KOPT-K1 (cell line): ENCODE measurements around the gene TNXB.
"Not testable (repeated sequence)": the region's sequence is repeated elsewhere in the genome, so short reads cannot be mapped to it uniquely, and the experiment has no call there.

Source experiments
- H3K27ac ChIP-seq: fragments of 200-600 bp; sonication (generic); 2 replicates; pipeline ENCODE4 v1.5.1; 2016; ENCODE audit warnings: antibody characterized with exemption, mild to moderate bottlenecking, low read depth, low read length; ENCODE audit not compliant: poor library complexity, severe bottlenecking
- H3K36me3 ChIP-seq: fragments of 200-600 bp; sonication (generic); 2 replicates; pipeline ENCODE4 v1.5.1; 2017; ENCODE audit warnings: antibody characterized with exemption, mild to moderate bottlenecking, low read length, moderate library complexity; ENCODE audit not compliant: insufficient read depth
- H3K9me3 ChIP-seq: fragments of 200-600 bp; sonication (generic); 2 replicates; pipeline ENCODE4 v1.5.1; 2017; ENCODE audit warnings: antibody characterized with exemption, low read length, mild to moderate bottlenecking; ENCODE audit not compliant: insufficient read depth, poor library complexity, severe bottlenecking

TNXB gene

DNA sequence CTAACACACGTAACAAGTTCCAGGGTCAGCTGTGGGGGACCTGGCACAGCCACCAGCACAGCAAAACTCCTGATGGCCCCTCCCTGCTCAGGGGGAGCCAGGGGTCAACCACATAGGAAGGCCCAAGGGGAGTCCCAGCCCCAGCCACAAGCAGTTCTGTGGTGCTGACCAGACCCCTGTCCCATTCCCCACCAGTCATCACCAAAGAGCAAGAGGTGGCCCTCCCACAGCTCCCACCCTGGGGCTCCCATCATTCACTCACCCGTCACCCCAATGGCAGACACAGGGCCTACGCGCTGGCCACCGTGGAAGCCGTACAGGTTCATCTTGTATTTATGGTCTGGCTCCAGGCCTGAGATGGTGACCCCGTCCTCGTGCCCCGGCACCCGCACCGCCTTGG, 59.4 kb downstream of the TNXB start:
- not testable (repeated sequence) for H3K36me3 ChIP-seq, H3K27ac ChIP-seq, H3K9me3 ChIP-seq

DNA sequence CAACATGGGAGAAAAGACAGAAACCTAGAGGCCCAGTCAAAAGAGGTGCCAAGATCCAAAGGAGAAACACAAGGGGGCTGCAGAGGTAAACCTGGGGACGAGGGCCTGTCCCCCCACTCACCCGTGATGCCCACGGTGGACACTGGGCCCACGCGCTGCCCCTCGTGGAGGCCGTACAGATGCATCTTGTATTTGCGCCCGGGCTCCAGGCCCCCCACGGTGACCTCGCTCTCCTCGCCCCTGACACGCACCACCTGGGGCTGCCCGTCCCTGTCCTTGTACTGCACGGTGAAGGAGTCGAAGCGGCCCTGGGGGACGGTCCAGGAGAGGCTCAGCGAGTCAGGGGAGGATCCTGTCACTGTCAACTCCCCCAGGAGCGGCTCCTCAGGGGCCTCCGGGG, 60.0 kb downstream of the TNXB start:
- H3K36me3 ChIP-seq, H3K27ac ChIP-seq, H3K9me3 ChIP-seq: not testable (repeated sequence)

DNA sequence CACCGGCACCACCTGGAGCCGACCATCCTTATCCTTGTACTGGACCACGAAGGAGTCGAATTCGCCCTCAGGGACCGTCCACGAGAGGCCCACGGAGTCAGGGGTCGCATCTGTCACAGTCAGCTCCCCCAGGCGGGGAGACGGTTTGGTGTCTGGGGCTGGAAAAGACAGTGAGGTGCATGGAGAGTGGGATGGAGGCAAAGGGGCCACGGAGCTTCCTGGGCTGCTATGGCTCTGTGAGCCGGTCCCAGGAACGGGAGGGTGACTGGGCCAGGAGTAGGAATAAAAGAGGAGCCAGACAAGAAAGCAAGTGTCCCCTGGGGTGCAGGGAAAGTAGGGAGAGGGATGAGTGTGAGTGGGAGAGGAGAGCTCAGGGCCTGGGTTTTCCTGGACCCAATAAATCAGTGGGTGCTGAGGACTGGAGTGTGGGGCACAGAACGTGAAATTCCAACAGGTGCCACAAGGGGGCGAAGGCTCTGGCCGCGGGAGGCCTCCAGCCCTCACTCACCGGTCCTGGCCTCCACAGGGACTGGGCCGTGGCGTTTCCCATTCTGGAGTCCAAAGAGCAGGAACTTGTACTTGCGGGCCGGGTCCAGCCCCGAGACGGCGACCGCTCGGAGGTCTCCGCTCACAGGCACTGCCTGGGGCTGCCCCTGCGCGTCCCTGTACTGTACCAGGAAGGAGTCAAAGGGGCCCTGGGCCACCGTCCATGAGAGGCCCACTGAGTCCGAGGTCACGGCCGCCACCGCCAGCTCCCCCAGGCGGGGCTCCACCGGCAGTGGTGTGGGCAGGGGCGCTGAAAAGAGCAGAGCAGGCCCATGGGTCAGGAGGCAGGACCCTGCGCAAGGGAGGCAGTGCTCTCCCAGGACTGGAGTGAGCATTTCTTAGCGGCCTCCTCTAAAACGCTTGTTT, 61.0 kb downstream of the TNXB start:
- Histone ChIP-seq H3K36me3 (no peaks in the 10 kb centered on the region), H3K27ac (no peak overlapping the region), H3K9me3 (no peaks in the 10 kb centered on the region)

DNA sequence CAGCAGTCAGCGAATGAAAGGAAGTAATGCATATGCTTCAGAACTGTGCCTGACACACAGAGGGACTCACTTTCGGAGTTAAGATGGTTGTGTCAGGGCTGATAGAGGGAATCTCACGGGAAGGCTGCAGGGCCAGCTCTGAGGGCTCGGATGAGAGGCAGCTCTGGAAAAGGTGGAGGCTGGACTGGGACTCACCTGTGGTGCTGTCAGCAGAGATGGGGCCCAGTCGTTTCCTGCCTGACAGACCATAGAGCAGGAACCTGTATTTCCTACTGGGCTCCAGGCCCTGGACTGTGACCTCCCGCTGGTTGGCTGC, 61.6 kb downstream of the TNXB start:
- Histone ChIP-seq H3K9me3 (no peaks in the 10 kb centered on the region), H3K27ac (no peak overlapping the region), H3K36me3 (no peaks in the 10 kb centered on the region)

DNA sequence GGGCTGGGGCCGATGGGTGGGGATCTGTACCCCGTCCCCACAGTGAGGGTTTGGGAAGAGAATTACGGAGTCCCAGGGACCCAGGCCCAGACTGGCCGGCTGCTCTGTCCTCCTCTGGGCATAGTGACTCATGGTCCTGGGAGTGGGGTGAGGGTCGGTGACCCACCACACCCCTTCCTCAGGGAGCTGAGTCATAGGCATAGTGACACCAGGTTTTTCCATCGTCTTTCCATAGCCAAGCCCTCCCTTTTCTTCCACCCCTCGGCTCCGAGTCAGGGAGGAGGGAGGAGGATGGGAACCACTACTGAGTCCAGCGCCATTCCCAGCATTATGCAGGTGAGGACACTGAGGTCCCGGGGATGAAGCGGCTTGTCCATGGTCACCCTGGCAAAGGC, 62.1 kb downstream of the TNXB start:
- Histone ChIP-seq H3K9me3 (no peaks in the 10 kb centered on the region), H3K27ac (no peak overlapping the region), H3K36me3 (no peaks in the 10 kb centered on the region)

DNA sequence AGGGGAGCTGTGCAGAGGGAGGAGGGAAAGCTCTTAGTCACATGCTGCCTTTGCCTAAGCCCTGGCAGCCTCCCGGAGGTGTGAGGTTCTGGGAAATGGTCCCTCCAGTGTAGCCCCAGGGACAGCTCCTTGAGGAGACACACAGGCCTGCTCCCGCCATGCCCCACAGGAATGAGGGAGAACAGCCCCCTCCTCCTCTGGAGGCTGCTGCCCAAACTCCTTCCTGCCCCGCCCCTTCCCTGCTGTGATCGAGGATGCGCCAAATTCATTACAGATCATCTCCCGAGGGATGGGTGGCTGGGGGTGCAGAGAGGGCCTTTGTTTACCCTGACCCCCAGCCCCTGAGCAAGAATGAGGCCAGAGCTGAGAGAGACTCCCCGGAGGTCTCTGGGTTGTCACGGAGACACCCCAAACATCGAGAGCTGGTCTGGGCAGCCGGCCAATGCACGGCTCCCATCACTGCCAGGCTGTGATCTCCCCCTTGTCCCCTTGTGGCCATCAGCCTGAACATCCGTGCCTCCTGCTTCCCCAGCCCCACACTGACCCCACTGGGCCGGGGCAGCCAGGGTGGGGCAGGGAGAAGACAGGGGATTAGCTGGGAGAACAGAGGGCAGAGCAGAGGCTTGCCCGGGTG, 62.6 kb downstream of the TNXB start:
- Histone ChIP-seq H3K9me3 (no peaks in the 10 kb centered on the region), H3K27ac (no peak overlapping the region), H3K36me3 (no peaks in the 10 kb centered on the region)

DNA sequence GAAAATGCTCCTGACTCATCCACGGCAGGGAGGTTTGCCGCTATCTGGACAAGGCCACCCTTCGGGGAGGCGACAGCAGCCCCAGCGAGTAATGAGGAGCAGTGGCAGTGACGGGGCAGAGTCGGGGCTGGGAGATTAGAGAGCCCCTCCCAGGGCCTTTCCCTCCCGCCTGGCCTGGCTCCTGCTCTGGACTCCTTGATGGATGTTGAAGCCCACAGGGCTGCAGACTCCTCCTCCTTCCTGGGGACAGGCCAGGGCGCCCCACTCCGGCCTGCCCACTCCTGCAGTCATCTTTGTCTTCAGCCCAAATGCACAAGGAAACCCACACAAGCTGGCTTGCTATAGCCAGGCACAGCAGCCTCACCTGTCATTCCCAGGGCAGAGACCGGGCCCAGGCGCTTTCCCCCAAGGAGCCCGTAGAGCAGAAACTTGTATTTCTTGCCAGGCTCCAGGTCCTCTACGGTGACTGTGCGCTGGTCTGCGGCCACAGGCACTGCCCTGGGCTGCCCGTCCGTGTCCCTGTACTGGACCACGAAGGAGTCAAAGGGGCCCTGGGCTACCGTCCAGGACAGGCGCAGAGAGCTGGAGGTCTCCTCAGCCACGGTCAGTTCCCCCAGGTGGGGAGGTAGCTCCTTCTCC, 63.2 kb downstream of the TNXB start:
- Histone ChIP-seq H3K9me3 (no peaks in the 10 kb centered on the region), H3K27ac (no peak overlapping the region), H3K36me3 (no peaks in the 10 kb centered on the region)

DNA sequence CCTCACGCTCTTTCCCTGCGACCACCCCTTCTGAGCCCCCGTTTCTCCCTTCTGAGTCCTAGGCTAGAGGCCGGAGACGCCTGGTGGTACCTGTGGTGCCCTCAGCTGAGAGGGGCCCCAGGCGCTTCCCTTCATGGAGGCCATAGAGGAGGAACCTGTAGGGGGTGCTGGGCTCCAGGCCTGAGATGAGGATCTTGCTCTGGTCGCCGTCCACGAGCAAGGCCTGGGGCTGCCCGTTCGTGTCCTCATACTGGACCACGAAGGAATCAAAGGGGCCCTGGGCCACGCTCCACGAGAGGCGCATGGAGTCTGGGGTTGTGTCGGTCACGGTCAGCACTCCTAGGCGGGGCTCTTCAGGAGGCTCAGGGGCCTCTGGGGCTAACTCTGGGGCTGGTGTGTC, 64.2 kb downstream of the TNXB start:
- not testable (repeated sequence) for H3K9me3 ChIP-seq, H3K36me3 ChIP-seq, H3K27ac ChIP-seq

DNA sequence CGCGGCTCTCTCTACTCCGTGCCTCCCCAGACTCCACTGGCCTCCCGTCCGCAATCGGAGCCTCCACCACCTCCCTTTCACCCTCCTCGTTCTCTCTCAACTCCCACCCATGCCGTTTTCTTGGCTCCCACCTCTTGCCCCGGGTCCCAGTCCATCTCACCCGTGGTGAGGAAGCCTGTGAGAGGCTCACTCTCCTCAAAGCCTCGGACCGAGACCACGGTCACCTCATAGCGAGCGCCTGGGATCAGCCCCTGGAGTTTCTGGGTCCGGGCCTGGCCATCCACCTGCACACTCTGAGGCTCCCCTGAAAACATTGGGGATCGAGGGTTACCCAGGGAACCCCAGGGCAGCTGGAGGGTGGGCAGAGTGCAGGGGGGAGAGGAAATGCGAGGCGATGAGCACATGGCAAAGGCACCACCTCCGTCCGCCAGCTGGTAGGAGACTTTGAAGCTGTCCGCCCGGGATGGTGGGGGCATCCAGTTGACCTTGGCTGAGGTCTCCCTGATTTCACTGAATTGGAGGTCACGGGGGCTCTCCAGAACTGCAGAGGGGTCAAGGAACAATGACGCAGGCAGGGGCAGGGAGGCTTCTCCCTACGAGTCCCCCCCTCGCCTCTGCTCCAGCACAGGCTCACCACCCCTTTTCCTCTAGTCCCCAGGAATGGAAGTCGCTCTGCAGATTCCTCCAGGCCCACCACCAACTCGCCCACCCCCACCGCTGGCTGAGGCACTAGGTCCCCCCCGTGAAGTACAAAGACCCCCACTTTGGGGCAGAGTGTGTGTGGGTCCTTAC, 65.4 kb downstream of the TNXB start:
- H3K27ac ChIP-seq, H3K9me3 ChIP-seq, H3K36me3 ChIP-seq: not testable (repeated sequence)

DNA sequence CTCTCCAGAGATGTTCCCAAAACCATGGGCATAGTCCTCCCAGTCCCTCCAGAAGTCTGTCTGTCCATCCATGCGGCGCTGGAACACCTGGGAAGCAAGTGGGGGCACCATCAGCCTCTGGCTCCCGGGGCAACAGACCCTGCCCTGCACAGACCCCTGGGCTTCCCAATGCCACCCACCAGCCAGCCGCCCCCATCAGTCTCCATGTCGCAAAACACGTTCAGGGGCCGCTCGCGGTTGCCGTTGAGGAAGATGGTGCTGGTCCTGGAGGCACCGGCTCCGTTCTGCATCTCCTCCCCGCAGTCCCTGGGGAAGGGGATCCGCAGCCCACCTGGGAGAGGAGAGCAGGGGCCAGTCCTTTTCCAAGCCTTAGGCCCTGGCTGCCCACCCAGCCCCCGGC, 66.9 kb downstream of the TNXB start:
- not testable (repeated sequence) for H3K9me3 ChIP-seq, H3K36me3 ChIP-seq, H3K27ac ChIP-seq

DNA sequence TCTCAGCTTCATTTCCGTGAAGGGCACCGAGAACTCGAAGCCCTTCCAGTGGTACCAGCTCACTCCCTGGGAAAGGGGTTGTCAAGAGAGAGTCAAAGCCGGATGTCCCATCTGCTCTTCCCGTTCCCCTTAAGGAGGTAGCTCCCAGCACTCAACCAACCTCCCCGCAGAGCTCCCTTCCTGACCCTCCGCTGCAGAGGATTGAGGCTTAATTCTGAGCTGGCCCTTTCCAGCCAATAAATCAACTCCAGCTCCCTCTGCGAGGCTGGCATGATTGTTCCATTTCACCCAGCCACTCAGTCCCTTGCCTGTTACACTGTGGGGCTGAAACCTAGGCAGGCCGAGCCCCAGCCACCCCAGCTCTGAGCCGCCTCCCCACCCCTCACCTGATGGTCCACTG, 67.8 kb downstream of the TNXB start:
- not testable (repeated sequence) for H3K27ac ChIP-seq, H3K9me3 ChIP-seq, H3K36me3 ChIP-seq

DNA sequence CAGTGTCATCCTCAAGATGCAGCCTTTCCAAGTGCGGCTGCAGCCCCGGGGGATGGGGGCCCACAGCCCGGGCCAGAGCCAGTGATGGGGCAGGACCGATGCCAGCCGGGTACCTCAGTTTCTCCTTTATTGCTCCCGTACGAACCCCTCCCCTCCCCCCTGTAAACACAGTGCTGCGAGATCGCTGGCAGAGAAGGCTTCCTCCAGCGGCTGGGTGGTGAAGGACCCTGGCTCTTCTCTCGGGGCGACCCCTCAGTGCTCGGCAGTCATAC, 68.2 kb downstream of the TNXB start:
- H3K27ac ChIP-seq, H3K9me3 ChIP-seq, H3K36me3 ChIP-seq: not testable (repeated sequence)

DNA sequence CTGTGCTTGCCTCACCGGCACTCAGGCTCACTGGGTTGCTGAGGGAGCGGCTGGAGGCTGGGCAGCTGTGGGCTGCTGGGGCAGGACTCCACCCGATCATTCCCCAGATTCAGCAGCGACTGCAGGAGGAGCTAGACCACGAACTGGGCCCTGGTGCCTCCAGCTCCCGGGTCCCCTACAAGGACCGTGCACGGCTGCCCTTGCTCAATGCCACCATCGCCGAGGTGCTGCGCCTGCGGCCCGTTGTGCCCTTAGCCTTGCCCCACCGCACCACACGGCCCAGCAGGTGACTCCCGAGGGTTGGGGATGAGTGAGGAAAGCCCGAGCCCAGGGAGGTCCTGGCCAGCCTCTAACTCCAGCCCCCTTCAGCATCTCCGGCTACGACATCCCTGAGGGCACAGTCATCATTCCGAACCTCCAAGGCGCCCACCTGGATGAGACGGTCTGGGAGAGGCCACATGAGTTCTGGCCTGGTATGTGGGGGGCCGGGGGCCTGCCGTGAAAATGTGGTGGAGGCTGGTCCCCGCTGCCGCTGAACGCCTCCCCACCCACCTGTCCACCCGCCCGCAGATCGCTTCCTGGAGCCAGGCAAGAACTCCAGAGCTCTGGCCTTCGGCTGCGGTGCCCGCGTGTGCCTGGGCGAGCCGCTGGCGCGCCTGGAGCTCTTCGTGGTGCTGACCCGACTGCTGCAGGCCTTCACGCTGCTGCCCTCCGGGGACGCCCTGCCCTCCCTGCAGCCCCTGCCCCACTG, 68.7 kb downstream of the TNXB start:
- not testable (repeated sequence) for H3K36me3 ChIP-seq, H3K9me3 ChIP-seq, H3K27ac ChIP-seq

DNA sequence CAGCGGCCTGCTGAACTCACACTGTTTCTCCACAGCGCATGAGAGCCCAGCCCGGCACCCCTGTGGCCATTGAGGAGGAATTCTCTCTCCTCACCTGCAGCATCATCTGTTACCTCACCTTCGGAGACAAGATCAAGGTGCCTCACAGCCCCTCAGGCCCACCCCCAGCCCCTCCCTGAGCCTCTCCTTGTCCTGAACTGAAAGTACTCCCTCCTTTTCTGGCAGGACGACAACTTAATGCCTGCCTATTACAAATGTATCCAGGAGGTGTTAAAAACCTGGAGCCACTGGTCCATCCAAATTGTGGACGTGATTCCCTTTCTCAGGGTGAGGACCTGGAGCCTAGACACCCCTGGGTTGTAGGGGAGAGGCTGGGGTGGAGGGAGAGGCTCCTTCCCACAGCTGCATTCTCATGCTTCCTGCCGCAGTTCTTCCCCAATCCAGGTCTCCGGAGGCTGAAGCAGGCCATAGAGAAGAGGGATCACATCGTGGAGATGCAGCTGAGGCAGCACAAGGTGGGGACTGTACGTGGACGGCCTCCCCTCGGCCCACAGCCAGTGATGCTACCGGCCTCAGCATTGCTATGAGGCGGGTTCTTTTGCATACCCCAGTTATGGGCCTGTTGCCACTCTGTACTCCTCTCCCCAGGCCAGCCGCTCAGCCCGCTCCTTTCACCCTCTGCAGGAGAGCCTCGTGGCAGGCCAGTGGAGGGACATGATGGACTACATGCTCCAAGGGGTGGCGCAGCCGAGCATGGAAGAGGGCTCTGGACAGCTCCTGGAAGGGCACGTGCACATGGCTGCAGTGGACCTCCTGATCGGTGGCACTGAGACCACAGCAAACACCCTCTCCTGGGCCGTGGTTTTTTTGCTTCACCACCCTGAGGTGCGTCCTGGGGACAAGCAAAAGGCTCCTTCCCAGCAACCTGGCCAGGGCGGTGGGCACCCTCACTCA, 69.5 kb downstream of the TNXB start:
- not testable (repeated sequence) for H3K36me3 ChIP-seq, H3K9me3 ChIP-seq, H3K27ac ChIP-seq
